ENCODE measurements around the gene ZFHX3. TPM values are rescaled to one million over a fixed set of nuclear protein-coding genes. Genes with fewer than 3 reads are reported as not detected.

The ZFHX3 gene
- total RNA-seq, 1 experiment from 2014 or later = 1.5 TPM

GRCh38 chr16:72911971-72912370 is 136.0 kb downstream of the ZFHX3 start:
- H3K4me1 Mint-ChIP-seq = peaks cover 12 to 19% of the 10 kb centered on the region in 2 experiments
- H3K27me3 Mint-ChIP-seq (ENCODE audit: low read depth) = peaks cover 2% of the 10 kb centered on the region
- H3K9me3 Mint-ChIP-seq = no peaks in the 10 kb centered on the region
- DNase-seq = no peak
- no peak overlapping the region for H3K4me3 Mint-ChIP-seq
- Histone ChIP-seq H3K4ac (ENCODE audit: low read depth, low read length) (no peak overlapping the region), H2BK20ac (ENCODE audit: low read depth, low read length, poor library complexity, severe bottlenecking) (no peak overlapping the region), H4K8ac (replicated peaks; ENCODE audit: insufficient read length, low read depth, low read length) (no peak overlapping the region), H3K14ac (ENCODE audit: insufficient read depth, low read length) (no peak overlapping the region), H4K20me1 (ENCODE audit: control insufficient read depth, insufficient read depth, insufficient read length) (no peaks in the 10 kb centered on the region), H3K23ac (ENCODE audit: insufficient read length, low read depth, low read length) (no peak overlapping the region), H2BK12ac (ENCODE audit: insufficient read length, low read depth, low read length) (no peak overlapping the region), H3K18ac (ENCODE audit: insufficient read length, low read depth, low read length) (no peak overlapping the region), H3K4me1 (ENCODE audit: insufficient read depth, low read length) (no peaks in the 10 kb centered on the region; the same call in 1 of the 2 replicates), H3K9me3 (ENCODE audit: control insufficient read depth, low read depth, low read length) (no peaks in the 10 kb centered on the region), H2AK5ac (ENCODE audit: insufficient read length, low read length) (no peak overlapping the region), H2AFZ (ENCODE audit: low read length) (no peak overlapping the region), H3K27me3 (ENCODE audit: insufficient read depth, low read length) (no peaks in the 10 kb centered on the region), H3K56ac (ENCODE audit: insufficient read length, low read depth, low read length) (no peak overlapping the region), H3K79me1 (ENCODE audit: insufficient read depth, low read depth, low read length, poor library complexity, severe bottlenecking) (no peaks in the 10 kb centered on the region), H2BK120ac (ENCODE audit: low read depth, low read length, poor library complexity, severe bottlenecking) (no peak overlapping the region), H3K4me2 (ENCODE audit: insufficient read depth, insufficient read length, low read length) (no peak overlapping the region), H2BK5ac (ENCODE audit: insufficient read length, low read length) (no peak overlapping the region), H3K27ac (ENCODE audit: insufficient read length, low read depth, low read length) (no peak overlapping the region), H3K79me2 (ENCODE audit: insufficient read depth, low read length) (no peaks in the 10 kb centered on the region), H4K5ac (ENCODE audit: insufficient read length, low read depth, low read length) (no peak overlapping the region), H3T11ph (ENCODE audit: low read length) (no peak overlapping the region), H3K9ac (ENCODE audit: extremely low read depth, insufficient read length, low read length) (no peak overlapping the region), H4K91ac (ENCODE audit: insufficient read length, low read depth, low read length) (no peak overlapping the region), H2BK15ac (ENCODE audit: low read depth, low read length) (no peak overlapping the region), H3K23me2 (ENCODE audit: insufficient read length, low read depth, low read length, poor library complexity, severe bottlenecking) (no peaks in the 10 kb centered on the region)
- TF ChIP-seq CTCF (conservative IDR thresholded peaks at IDR 0.05) = no peak
- no peak overlapping the region for H3K27ac Mint-ChIP-seq
- H3K36me3 Mint-ChIP-seq (ENCODE audit: insufficient read depth in 1 of 3, low read depth in 3 of 3) = no peaks in the 10 kb centered on the region
- WGBS (ENCODE audit: extremely low coverage, insufficient read length, low lambda C conversion rate) = no CpG with 5 or more reads among the region's 9 CpGs

Measured in H9 (cell line).